T47D (cell line): ENCODE measurements around the gene TMPRSS9.
A peak's percentile ranks its signal among the peaks of the same experiment; 100 is the strongest.

Experiments
- DNase-seq, 2 experiments: peaks; one replicate each; pipeline versions ENCODE4 v3.0.0 to v3.0.0-alpha.2; 2011 to 2012; ENCODE audit warnings: low read depth in 1 of 2, low spot score in 1 of 2
- JUND ChIP-seq: IDR thresholded peaks from 2 replicates; pipeline ENCODE4 v1.6.1; 2012; ENCODE audit warnings: low read depth
- in situ Hi-C: cut with HindIII; loops from 2 replicates; pipeline ENCODE4 v1.10.0; 2016; ENCODE audit warnings: low sequenced_read_pairs, low pct_unique_long_range_greater_than_20kb

TMPRSS9 gene

DNA sequence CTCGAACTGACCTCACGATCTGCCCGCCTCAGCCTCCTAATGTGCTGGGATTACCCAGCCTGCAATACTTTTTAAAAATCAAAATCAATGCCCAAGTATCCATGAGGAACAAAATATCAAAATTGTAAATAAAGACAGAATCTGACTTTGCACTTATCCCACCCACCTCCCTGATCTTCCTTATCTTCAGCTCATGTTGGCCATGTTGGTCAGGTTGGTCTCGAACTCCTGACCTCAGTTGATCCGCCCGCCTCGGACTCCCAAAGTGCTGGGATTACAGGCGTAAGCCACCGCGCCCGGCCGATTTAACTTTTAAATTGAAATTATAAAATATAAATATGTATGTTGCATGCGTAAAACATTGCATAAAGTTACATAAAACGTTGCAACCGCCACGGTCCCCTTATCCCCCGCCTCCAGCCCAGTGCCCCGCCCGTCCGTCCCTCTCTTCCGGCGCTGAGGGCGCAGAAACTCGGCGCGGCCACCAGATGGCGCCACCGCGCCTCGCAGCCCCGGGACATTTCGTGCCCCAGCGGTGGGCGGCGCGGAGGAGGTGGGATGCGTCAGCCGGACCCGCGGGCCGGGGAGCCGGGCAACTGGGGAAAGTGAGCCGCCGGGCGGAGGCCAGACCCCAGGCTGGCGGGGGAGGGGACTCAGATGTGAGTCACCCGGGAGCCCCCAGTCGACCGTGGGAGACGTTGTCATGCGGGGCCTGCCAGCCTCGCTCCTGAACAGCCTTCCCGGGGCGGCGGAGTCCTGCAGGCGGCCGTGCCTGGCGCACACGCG is 114.4 kb downstream of the TMPRSS9 start:
- in situ Hi-C loops = no loop called here
- peak in 1 of 2 experiments; percentile 79 for DNase-seq
- TF ChIP-seq JUND = no peak

DNA sequence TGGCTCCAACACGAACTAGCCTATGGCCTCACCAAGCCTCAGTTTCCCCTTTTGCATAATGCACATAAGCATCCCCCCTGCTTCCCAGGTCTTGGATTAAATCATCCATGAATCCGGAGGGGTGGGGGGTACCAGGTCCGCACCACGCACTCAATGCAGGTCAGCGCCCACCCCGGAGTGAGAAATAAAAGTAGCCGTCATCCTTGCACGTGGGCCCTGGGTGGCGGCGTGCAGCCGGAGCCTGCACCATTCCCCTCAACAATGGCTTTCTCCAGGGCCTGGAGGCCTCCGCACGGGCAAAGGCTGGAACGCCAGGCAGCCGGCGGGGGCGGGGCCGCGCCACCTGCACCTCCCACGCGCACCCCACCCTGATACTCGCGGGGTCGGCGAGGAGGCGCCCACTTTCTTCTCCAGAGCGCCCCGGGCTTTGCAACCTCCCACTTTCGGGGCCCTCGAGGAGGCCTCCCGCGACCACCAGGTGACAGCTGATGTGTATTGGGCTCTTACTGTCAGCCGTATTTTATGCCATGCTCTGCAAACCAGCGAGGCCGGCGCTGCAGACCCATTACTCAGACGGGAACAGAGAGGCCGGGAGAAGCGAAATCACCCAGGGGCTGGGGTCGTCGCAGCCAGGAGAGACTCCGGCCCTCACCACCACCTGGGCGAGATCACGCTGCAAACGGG is 115.1 kb downstream of the TMPRSS9 start:
- peak in 1 of 2 experiments; percentile 68 for DNase-seq
- in situ Hi-C loops = no loop called here
- TF ChIP-seq JUND = no peak
